GM19455 (cell line): Measurements from ENCODE around the gene ATP6V1D.
"Not testable (repeated sequence)": the region's sequence is repeated elsewhere in the genome, so short reads cannot be mapped to it uniquely, and the experiment has no call there.

Experiments used
- ATAC-seq: cut with Tn5 transposase; IDR thresholded peaks from one replicate; pipeline ENCODE4 v1.9.1; 2021; ENCODE audit not compliant: unreplicated experiment

ATP6V1D gene

DNA sequence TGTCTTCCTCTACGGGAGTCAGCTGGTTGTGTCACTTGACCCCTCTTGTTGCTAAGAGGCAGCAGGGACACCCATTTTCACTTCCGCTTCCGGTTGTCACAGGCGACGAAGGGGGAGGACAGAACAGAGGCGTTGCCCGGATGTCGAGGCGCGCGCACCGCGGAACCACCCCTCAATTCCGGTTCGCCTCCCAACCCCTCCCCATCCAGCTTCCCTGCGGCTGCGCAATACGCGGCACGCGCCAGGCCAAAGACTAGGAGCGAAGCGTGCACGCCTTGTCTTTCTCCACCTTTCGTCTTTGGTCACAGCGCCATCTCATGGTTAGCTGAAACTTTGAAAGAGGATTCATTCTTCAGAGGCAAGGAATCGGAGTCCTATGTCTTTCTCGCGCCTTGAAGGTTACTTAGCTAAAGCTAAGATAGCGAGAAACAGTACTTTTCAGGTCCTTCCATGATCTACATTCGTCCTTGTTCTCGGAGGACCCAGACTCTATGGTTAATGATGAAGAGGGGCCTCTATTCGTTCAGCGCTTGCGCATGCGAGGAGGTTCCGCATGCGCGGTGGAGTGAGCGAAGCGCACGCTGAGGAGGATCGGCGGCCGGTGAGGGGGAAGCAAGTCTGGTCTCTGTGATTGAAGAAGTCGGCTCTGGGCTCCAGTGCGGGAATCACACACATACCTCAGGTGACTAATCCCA, at the start of gene ATP6V1D, which contains the start of gene EIF2S1:
ATP6V1D (minus strand) TSS at position 30 of the 695 bp plus-strand sequence. CDS start 106 bp downstream, outside the sequence.
EIF2S1 (plus strand) TSS at position 554 of the 695 bp plus-strand sequence. CDS start 4,440 bp downstream, outside the sequence.
- ATAC-seq = peak; percentile 86

DNA sequence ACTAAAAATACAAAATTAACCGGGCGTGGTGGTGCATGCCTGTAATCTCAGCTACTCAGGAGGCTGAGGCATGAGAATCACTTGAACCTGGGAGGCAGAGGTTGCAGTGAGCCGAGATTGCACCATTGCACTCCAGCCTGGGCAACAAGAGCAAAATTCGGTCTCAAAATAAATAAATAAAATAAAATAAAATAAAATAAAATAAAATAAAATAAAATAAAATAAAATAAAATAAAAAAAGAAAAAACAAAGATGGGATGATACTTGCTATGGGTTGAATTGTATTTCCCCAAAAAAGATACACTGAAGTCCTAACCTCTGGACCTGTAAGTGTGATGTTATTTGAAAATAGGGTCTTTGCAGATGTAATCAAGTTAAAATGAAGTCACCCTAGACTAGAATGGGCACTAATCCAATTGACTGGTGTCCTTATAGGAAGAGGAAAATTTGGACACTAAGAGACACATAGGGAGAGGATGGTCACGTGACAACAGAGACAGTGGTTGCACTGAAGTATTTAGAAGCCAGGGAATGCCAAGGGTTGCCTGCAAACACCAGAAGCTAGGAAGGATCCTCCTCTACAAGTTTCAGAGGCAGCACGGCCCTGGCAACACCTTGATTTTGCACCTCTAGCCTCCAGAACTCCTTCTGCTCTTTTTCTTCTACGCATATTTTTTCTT, 48.7 kb upstream of the ATP6V1D start:
- not testable (repeated sequence) for ATAC-seq

- no peak for ATAC-seq
These were observed 46.2 kb upstream of the ATP6V1D start for GRCh38 chr14:67405771-67406170.

GRCh38 chr14:67400434-67400833, 40.8 kb upstream of the ATP6V1D start:
- ATAC-seq = no peak

DNA sequence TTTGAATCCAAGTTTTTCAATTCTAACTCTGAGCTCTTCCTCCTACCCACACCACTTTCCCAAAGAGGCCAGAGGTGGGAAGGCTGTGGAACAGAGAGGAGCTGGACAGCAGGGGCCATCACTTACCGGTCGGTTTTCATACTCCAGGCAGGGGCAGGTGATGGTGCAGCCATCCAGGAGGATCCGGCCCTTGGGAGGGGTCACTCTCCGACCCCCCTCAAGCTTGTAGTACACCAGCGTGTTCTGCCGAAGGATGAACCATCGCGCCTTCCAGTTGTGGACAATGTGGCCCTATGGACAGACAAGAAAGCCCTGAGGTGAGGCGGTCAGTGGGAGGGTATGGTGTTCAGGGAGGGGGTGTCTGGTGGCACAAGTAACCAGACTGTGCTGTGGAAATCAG, 37.9 kb upstream of the ATP6V1D start:
- no peak for ATAC-seq

GRCh38 chr14:67396381-67396970, 36.9 kb upstream of the ATP6V1D start:
- ATAC-seq = no peak

DNA sequence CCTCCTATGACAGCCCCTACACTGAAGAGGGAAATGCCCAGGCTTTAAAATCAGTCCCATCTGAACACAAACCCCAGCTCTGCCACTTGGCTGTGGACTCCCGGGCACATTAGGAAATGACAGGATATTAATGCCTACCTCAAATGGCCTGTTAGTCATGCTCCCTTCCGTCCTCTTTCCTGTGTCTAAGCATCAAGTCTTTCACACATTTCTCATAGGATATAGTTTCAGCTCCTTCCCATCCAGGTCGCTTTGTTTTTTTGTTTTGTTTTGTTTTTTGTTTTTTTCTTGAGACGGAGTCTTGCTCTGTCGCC, 36.2 kb upstream of the ATP6V1D start:
- no peak for ATAC-seq

GRCh38 chr14:67395086-67395875, 35.7 kb upstream of the ATP6V1D start:
- no peak for ATAC-seq

DNA sequence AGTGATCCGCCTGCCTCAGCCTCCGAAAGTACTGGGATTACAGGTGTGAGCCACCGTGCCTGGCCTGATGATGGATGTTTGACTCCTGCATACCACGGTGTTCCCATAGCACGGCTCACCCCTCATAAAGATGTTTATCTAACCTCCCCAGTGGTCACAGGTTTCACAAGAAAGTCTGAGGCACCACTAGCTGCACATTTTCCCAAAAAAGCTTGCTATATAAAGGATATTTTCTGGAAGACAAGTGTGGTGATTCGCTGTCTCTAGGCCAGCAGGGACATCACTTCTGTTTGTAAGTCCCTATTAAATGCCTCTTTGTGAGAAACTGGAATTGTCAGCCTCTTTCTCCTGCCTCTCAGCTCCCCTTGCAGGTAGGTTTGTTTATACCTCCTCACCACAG, 34.1 kb upstream of the ATP6V1D start:
- no peak for ATAC-seq

DNA sequence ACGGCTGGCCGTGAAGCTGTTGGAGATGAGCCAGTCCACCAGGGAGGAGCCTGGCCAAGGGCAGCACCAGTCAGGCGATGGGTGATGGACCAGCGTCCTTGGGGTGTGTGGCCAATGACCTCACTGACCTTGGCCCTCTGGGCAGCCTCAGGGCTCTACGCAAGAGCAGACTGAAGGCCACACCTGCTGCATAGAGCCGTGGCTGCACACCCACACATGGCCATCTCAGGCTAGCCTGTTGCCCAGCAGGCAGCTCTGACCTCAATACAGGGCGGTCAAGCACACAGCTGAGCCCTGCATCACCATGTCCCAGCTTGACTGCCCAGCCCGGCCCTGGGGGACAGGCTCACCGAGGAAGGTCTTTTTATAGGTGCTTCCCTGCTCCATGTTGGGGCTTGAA, 33.2 kb upstream of the ATP6V1D start:
- ATAC-seq = no peak

DNA sequence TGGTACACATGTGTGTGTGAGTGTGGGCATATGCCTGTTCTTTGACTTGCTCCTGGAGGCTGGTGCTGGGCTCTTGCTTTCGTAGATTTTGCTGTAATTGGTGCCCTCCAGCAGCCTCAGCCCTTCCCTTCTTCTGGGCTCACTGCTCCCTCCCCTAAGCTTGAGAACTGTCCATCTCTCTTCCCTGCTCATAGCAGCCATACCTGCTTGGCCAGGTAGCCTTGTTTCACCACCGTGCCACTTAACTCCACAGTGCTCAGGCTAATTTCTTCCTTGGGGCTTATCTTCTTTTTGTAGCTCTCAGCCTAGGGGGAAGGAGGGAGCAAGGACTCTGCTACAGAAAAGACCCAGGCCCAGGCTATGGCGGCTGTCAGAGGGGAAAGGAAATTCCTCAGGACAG, 32.5 kb upstream of the ATP6V1D start:
- ATAC-seq = no peak

GRCh38 chr14:67391268-67391667, 31.7 kb upstream of the ATP6V1D start:
- ATAC-seq = no peak

DNA sequence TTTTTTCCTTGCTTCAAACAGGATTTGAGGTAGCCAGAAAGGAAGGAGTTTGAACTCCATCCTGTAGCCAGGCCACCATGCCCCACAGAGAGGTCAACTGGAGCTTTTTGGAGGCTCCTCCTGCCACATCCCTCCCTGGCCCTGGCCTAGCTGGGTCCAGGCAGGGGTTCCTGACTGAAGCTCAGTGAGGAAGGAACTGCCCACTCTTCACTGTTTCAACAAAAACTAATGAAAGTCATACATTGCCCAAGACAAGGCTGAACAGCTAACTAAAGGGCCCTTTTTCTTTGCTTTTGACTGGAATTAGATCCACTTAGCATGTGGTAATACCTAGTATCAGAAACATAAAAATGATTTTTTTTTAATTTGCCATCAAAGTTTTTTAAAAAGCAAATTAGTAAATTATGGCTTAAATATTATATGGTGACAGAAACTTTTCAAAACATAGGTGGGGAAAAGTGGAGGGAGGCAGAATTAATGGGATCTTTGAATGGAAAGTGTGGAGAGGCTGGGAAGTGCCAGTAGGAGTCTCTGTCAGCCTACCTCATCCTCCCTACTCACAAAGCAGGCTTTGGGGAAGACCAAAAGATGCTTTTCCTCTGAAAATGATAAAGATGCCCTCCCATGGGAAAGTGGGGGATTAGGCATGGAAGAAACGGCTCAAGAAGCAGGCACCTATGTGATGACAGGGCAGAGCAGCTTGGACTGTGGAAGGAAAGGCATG, 30.4 kb upstream of the ATP6V1D start:
- no peak for ATAC-seq

GRCh38 chr14:67389275-67389674, 29.7 kb upstream of the ATP6V1D start:
- ATAC-seq = no peak

DNA sequence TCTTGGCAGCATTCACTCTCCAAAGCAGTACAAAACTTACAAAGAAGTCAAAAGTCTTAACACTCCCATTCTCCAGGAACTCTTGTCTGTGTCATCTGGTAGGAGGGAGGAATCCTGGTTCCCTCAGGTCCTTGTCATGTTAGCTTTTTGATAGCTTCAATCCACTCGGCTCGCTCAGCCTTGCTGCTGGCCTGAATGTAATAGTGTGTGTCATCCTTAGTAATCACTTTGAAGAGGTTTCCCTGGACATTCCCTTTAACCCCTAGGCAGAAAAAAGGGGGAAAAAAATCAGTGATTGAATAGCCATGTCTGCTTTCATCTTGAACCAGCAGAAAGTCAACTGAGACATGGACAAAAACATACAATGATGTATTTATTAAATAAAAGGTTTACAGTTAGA, 27.6 kb upstream of the ATP6V1D start:
- no peak for ATAC-seq

- no peak for ATAC-seq
These were observed 26.0 kb upstream of the ATP6V1D start for GRCh38 chr14:67385618-67386017.

DNA sequence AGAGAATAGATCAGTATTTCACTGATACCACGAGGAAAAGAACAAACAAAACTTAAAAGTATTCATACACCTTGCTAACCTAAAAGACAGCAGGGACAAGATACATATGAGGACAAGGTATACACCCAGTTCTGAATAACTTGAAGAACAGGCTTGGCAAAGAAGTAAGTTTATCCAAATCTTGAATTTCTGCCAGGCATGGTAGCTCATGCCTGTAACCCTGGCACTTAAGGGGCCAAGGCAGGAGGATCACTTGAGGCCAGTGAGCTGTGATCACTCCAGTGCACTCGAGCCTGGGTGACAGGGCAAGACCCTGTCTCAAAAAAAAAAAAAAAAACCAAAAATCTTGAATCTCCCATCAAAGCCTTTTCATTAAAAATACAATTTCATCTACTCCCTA, 25.5 kb upstream of the ATP6V1D start:
- no peak for ATAC-seq

DNA sequence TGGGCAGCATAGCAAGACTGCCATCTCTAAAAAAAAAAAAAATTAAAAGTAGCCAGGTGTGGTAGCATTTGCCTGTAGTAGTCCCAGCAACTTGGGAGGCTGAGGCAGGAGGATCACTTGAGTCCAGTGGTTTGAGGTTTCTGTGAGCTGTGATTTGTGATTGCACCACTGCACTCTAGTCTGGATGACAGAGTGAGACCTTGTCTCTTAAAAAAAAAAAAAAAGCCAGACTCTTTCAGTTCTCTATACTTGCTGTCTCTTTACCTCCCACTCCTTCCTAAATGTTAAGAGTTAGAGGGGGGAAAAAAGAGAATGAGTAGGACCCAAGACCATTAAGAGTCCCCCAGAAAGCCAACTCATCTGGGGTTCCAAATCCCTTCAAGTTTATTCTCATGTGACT, 18.3 kb upstream of the ATP6V1D start:
- ATAC-seq = no peak

DNA sequence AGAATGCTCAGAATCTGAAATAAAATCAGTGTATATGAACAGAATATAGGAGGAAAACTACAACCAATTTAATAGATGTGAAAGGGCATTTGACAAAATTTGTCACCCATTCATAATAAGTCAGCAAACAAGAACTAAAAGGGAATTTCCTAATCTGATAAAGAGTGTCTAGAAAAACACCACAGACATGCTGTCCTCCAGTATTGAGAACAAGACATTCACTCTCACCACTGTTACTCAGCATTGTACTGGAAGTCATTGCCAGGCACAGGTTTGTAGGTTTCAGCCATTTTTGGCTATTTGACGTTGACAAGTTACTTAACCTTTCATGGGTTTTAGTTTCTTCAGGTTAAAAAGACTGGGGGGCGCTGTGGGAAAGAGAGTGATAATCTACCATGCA, 13.7 kb upstream of the ATP6V1D start:
- ATAC-seq = no peak

GRCh38 chr14:67372833-67373232, 13.2 kb upstream of the ATP6V1D start:
- ATAC-seq = no peak
